ENCODE results near the gene MUCL3.

DNA sequence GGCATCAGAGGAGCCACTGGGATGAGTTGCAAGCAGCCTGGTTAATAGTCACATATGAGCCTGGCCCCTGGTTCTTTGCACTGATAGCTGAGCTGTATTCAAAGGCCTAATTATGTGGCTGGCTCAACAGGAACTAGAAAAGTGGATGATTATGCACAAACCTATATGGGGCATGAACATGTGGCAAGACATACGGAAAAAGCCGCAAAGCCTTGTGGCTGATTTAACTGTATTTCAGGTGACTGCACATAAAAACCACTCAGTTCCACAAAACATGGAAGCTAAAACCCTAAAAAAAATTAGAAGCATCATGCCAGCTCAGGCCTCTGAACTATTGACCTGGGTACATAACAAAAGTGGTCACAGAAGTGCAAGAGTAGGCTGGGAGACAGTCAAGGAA lies 56.5 kb downstream of the MUCL3 start:
- TF ChIP-seq POLR2AphosphoS5 (IDR thresholded peaks at IDR 0.05; ENCODE audit: low read depth, low read length), result no peak
- no peak for TF ChIP-seq POLR2A (IDR thresholded peaks at IDR 0.05; ENCODE audit: low read depth, low read length)
- no peak for TF ChIP-seq TAF1 (IDR thresholded peaks at IDR 0.05; ENCODE audit: borderline replicate concordance, low read depth, low read length)
